GM19023 (cell line): Measurements from ENCODE around the gene CADM4.
"Not testable (repeated sequence)": the region's sequence is repeated elsewhere in the genome, so short reads cannot be mapped to it uniquely, and the experiment has no call there.

Experiments
- ATAC-seq: cut with Tn5 transposase; IDR thresholded peaks from one replicate; pipeline ENCODE4 v1.9.1; 2021; ENCODE audit warnings: mild to moderate bottlenecking, moderate library complexity; ENCODE audit not compliant: unreplicated experiment

Gene CADM4

DNA sequence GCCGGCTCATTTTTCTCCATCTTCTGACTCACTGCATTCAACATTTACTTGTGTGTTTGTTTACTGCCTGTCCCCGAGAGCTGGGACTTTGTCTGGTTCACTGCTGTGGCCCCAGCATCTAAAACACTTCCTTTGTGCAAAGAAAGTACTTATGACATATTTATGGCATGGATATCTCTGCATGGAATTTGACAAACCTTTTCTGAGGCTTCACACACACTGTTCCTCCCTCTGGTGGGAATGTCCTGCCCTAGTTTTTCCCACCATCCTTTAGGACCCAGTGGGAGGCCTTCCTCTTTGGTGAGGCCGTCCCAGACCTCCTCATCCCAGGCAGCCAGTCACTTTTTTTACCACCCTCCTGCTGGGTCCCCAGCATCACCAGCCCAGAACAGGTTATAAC is 29.2 kb downstream of the CADM4 start:
- no peak for ATAC-seq

DNA sequence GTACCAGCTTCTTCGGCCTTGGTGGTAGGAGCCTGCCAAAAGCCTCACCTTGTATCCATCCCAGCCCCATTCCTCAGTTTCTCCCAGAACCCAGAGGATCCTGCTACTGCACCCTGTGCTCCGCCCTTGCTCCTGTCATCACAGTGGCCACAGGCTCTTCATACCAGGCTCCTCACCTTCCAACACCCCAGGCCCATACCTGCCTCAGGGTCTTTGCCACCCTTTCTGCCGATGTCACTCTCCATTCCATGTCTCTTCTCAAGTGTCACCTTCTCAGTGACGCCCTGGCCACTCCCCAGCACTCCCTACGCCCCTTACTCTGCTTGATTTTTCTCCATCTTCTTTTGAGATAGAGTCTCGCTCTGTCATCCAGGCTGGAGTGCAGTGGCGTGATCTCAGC is 29.8 kb downstream of the CADM4 start:
- ATAC-seq, result no peak

GRCh38 chr19:43607238-43608205 is 32.1 kb downstream of the CADM4 start:
- no peak for ATAC-seq

GRCh38 chr19:43606569-43607229 is 33.0 kb downstream of the CADM4 start:
- no peak for ATAC-seq

DNA sequence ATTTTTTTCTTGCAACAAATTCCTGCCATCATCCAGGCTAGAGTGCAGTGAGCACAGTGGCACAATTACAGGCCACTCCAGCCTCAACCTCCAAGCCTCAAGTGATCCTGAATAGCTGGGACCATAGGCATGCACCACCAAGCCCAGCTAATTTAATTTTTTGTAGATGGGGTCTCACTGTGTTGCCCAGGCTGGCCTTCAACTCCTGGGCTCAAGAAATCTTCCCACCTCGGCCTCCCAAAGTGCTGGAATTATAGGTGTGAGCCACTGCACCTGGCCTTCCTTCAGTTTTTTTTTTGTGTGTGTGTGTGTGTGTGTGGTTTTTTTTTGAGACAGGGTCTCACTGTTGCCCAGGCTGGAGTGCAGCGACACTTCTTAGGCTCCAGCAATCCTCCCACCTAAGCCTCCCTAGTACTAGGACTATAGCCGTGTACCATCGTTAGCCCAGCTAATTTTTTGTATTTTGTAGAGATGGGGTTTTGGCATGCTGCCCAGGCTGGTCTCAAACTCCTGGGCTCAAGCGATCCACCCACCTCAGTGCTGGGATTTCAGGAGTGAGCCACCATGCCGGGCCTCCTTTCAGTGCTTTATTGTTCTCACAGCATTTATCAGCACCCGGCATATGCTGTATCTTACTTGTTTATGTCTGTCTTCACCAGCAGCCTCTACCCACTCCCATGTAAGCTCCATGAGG is 33.6 kb downstream of the CADM4 start:
- ATAC-seq, result no peak

GRCh38 chr19:43600326-43600725 is 39.3 kb downstream of the CADM4 start:
- ATAC-seq, result not testable (repeated sequence)

DNA sequence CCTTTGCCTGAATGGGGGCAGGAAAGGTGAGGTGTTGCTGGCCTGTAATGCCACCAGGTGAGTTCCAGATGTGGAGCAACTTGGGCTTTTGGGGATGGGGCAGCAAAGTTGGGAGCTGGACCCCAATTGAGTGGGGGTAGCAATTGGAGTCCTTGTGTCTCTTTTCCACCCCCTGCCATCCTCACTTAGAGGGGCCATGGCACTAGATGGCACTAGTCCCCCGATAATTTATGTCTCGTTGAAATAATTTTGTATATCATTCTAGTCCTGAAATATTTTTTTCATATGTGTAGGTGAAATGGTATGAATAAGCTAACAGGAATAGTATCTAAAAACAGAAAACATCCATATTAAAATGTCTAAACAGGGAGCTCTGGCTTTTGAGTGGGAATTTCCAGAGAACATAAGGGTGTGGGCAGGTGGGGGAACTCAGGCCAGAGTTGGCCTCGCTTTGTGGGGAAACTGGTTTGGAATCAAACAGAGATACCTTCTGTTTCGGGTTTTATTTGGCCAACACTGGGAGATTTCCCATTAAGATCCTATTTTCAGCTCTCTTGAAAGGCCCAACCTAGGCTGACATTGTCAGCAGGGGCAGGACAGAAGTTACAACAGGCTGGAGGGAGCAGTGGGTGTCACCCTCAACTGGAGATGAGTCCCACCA is 39.9 kb downstream of the CADM4 start:
- ATAC-seq, result no peak

DNA sequence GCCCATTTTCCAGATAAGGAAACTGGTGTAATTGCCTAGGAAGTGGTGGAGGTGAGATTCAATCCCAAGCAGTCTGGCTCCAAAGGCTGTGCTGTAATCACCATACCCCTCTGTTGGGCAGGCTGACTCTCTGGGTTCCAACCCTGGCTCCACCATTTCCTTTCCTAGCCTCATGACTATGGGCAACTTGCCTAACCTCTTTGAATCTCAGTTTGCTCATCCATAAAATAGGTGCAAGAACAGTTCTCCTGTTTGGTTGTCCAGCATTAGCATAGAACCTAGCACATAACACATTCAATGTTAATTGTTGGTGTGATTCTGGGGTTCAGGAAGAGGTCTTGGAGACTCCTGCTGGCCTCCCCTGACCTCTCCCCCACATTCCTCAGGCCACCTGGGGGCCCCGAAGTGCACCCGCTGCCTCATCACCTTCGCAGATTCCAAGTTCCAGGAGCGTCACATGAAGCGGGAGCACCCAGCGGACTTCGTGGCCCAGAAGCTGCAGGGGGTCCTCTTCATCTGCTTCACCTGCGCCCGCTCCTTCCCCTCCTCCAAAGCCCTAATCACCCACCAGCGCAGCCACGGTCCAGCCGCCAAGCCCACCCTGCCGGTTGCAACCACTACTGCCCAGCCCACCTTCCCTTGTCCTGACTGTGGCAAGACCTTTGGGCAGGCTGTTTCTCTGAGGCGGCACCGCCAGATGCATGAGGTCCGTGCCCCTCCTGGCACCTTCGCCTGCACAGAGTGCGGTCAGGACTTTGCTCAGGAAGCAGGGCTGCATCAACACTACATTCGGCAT is 41.0 kb downstream of the CADM4 start:
- ATAC-seq, result no peak

GRCh38 chr19:43597876-43598275 is 41.8 kb downstream of the CADM4 start:
- no peak for ATAC-seq

- ATAC-seq, result no peak
Measured at GRCh38 chr19:43596842-43597461, 42.7 kb downstream of the CADM4 start.

DNA sequence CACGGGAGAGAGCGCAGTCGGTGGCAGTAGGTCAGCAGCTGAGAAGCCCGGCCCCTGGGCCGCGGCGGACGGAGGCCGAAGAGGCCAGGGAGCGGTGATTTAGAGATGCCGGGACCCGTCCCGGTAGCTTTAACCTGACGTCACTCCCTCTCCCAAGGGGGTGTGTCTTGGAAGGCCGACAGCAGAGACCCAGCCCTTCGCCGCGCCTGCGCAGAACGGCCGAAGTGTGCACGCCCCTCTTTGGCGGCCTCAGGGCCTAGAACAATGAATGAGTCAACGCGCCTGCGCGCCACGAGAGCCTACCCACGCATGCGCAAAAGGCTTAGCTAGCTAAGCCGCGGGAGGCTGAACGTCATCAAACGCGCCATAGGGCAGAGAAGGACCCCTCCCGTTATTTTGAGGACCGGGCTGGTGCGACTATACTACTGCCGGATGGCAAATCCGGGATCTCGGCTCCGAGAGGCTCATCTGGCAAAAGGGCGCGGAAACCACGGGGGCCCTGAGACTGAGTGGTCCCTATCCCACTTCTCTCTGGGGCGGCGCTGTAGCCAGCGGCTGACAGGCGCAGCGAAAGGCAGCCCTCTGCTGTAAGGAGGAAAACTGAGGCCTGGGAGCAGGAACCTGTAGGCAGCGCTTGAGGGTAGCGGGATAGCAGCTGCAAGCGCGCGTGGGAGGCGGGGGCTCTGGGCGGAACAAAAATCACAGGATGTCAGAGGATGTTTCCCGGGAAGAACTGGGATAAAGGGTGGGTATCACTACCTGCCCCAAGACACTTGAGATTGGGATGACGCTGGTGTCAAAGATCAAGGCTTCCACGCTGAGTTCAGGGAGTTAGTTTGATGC is 43.4 kb downstream of the CADM4 start, which contains the start of the genes IRGQ and ZNF576:
TSS of gene IRGQ (minus strand) at position 136 of the 843 bp plus-strand sequence. CDS start 796 bp downstream, outside the sequence.
TSS of gene ZNF576 (plus strand) at position 597 of the 843 bp plus-strand sequence. CDS start 514 bp downstream, outside the sequence.
- ATAC-seq, result peak; percentile 82

DNA sequence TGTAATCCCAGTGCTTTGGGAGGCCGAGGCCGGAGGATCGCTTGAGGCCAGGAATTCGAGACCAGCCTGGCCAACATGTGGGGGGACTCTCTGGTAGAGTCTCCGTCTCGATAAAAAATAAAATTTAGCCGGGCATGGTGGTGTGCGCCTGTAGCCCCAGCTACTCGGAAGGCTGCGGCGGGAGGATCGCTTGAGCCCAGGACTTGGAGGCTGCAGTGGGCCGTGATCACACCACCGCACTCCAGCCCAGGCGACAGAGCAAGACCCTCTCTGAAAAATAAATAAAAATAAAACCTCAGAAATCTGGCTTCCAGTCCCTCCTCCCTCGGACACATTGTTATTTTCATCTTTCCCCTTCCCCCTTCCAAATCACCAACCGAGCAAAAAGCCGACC is 44.0 kb downstream of the CADM4 start:
- ATAC-seq, result peak; percentile 8

GRCh38 chr19:43594710-43595604 is 44.7 kb downstream of the CADM4 start:
- ATAC-seq, result no peak

DNA sequence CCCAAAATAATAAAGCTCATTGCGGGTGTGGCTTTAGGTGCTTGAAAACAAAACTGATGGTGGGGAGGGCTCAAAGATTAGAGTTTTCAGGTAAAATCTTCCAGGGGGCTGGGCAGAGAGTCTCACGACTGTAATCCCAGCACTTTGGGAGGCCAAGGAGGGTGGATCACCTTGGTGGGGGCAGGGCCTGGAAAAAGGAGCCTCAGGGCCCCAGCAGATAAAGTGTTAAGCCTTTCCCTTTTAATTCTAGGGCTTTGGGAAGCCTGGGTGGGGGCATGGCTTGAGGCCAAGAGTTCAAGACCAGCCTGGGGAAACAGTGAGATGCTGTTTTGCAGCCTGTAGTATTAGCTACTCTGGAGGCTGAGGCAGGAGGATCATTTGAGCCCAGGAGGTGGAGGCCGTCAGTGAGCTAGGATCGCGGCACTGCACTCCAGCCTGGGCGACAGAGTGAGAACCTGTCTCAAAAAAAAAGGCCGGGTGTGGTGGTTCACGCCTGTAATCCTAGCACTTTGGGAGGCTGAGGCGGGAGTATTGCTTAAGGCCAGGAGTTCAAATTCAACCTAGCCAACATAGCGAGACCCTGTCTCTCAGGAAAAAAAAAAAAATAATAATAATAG is 45.5 kb downstream of the CADM4 start:
- ATAC-seq, result no peak

GRCh38 chr19:43592800-43593350 is 46.8 kb downstream of the CADM4 start:
- ATAC-seq, result no peak

- ATAC-seq, result no peak
Measured at GRCh38 chr19:43591904-43592772, 47.5 kb downstream of the CADM4 start.
